ENCODE measurements around the gene NSUN2. TPM values are rescaled to one million over a fixed set of nuclear protein-coding genes. Genes with fewer than 3 reads are reported as not detected.
"Not testable (repeated sequence)": the region's sequence is repeated elsewhere in the genome, so short reads cannot be mapped to it uniquely, and the experiment has no call there.

Gene NSUN2
- total RNA-seq, 3 donors from 2014 or later, result 50.3 to 54.3 (median 52.5) TPM

DNA sequence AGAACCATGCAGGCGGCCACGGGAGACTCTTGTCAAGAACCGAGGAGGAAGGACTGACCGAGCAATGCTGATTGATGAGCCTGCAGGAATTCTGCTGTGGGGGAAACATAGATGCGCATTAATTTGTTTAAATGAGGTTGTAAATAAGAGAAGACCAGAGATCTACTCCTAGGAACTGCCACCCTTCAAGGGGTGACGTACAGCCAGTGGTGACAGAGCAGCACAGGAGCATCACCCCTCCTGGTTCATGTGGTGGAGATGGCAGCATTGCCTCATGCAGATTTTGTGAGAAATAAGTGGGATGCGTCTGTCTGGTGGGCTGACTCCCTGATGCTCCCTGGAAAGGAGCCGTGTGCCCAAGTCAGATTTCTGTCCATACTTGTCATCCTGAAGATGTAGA, 22.6 kb upstream of the NSUN2 start:
- Histone ChIP-seq H3K9me3 (peaks cover 7% of the 10 kb centered on the region), H3K4me3 (no peak overlapping the region), H3K4me1 (ENCODE audit: low read depth) (no peaks in the 10 kb centered on the region), H3K36me3 (ENCODE audit: low read depth) (no peaks in the 10 kb centered on the region)
- no peak for DNase-seq
- no peak for ATAC-seq
- intact Hi-C loops (cut with DNase I, micrococcal nuclease), result no loop called here
- TF ChIP-seq, protein P1, sequence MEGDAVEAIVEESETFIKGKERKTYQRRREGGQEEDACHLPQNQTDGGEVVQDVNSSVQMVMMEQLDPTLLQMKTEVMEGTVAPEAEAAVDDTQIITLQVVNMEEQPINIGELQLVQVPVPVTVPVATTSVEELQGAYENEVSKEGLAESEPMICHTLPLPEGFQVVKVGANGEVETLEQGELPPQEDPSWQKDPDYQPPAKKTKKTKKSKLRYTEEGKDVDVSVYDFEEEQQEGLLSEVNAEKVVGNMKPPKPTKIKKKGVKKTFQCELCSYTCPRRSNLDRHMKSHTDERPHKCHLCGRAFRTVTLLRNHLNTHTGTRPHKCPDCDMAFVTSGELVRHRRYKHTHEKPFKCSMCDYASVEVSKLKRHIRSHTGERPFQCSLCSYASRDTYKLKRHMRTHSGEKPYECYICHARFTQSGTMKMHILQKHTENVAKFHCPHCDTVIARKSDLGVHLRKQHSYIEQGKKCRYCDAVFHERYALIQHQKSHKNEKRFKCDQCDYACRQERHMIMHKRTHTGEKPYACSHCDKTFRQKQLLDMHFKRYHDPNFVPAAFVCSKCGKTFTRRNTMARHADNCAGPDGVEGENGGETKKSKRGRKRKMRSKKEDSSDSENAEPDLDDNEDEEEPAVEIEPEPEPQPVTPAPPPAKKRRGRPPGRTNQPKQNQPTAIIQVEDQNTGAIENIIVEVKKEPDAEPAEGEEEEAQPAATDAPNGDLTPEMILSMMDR (IDR thresholded peaks at IDR 0.05), result no peak

DNA sequence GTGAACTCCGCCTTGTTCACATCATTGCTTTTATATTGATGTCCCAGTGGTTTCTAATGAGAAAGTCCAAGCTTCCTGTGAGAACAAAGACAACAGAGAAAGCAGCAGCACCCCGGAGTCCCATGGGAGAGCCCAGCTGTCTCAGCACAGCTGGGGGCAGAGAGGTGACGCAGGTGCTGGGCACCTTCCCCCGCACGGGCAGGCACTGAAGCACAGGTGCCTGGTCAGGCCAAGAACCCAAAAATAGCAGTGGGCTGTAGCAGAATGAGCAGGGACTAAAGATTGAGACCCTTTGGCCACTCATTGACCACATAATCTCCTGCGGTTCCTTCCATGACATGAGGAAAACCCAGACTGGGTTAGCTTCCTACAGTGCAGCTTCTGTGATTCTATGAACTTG, 19.2 kb upstream of the NSUN2 start:
- ATAC-seq, result no peak
- H3K4me3 ChIP-seq, result no peak overlapping the region
- intact Hi-C loops (cut with DNase I, micrococcal nuclease), result no loop called here
- H3K36me3 ChIP-seq (ENCODE audit: low read depth), result no peaks in the 10 kb centered on the region
- TF ChIP-seq, protein P1 (IDR thresholded peaks at IDR 0.05), result no peak
- no peak for DNase-seq
- peaks cover 7% of the 10 kb centered on the region for H3K9me3 ChIP-seq
- no peaks in the 10 kb centered on the region for H3K4me1 ChIP-seq (ENCODE audit: low read depth)

DNA sequence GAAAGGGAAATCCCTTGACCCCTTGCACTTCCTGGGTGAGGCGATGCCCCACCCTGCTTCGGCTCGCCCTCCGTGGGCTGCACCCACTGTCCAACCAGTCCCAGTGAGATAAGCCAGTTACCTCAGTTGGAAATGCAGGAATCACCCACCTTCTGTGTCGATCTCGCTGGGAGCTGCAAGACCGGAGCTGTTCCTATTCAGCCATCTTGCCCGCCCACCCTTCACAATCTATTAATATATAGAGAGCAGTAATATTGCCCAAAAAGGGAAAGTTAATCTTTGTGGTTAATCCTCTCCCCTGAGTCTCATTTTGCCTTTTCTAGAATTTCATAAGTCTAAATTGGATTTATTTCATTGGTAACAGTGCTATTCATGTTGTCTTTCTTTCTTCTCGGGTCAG, 16.8 kb upstream of the NSUN2 start:
- Histone ChIP-seq H3K36me3 (ENCODE audit: low read depth) (no peaks in the 10 kb centered on the region), H3K4me3 (no peak overlapping the region), H3K4me1 (ENCODE audit: low read depth) (no peaks in the 10 kb centered on the region), H3K9me3 (no peaks in the 10 kb centered on the region)
- ATAC-seq (no peak), DNase-seq (no peak)
- TF ChIP-seq, protein P1 (IDR thresholded peaks at IDR 0.05), result no peak
- intact Hi-C loops (cut with DNase I, micrococcal nuclease), result no loop called here

DNA sequence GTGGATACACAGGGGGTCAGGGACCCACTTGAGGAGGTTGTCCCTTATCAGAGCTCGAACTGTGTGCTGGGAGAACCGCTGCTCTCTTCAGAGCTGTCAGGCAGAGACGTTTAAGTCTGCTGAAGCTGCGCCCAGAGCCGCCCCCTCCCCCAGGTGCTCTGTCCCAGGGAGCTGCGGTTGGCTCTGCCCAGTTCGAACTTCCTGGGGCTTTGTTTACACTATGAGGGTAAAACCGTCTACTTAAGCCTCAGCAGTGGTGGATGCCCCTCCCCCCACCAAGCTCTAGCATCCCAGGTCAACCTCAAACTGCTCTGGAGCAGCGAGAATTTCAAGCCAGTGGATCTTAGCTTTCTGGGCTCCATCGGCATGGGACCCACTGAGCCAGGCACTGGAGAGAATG, 16.3 kb upstream of the NSUN2 start:
- Histone ChIP-seq H3K4me1 (ENCODE audit: low read depth) (no peaks in the 10 kb centered on the region), H3K9me3 (no peaks in the 10 kb centered on the region), H3K4me3 (no peak overlapping the region), H3K36me3 (ENCODE audit: low read depth) (no peaks in the 10 kb centered on the region)
- DNase-seq (no peak), ATAC-seq (no peak)
- intact Hi-C loops (cut with DNase I, micrococcal nuclease), result no loop called here
- TF ChIP-seq, protein P1 (IDR thresholded peaks at IDR 0.05), result no peak

DNA sequence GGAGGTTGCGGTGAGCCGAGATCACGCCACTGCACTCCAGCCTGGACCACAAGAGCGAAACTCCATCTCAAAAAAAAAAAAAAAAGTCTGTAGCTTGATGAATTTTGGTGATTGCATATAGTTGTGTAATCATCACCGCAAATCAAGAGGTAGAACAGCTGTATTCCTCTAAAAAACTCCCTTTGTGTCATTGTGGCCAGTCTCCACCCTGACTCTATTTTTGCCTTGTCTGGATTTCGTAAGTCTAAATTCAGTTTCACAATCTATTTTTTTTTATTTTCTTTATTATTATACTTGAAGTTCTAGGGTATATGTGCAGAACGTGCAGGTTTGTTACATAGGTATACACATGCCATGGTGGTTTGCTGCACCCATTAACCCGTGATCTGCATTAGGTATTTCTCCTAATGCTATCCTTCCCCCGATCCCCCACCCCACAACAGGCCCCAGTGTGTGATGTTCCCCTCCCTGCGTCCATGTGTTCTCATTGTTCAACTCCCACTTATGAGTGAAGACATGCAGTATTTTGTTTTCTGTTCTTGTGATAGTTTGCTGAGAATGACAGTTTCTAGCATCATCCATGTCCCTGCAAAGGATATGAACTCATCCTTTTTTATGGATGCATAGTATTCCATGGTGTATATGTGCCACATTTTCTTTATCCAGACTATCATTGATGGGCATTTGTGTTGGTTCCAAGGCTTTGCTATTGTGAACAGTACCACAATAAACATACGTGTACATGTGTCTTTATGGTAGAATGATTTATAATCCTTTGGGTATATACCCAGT, 12.9 kb upstream of the NSUN2 start:
- H3K36me3 ChIP-seq (ENCODE audit: low read depth); H3K4me1 ChIP-seq (ENCODE audit: low read depth); H3K9me3 ChIP-seq; ATAC-seq; intact Hi-C loops (cut with DNase I, micrococcal nuclease); H3K4me3 ChIP-seq; DNase-seq: not testable (repeated sequence)

DNA sequence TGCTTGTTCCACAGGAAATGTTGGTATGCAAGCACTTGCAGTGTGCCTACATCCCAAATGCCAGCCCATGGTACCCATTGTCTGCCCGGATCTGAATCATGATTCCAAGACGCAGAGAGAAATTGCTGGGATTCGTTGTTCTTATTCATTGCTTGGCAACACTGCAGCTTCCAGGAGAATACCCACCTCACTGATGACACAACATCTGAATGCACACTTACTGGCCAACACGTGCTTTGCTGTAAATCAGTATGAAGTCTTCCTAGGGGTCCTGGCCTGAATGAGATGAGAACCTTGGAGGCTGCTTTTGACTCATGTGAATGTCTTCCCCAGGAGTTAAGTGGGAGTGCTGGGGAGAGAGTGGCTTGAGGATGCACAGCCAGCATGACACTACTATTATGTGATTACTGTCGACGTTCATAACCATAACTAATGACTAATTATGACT, 12.0 kb upstream of the NSUN2 start:
- DNase-seq, result no peak
- no peaks in the 10 kb centered on the region for H3K36me3 ChIP-seq (ENCODE audit: low read depth)
- H3K4me3 ChIP-seq, result no peak overlapping the region
- H3K9me3 ChIP-seq, result no peaks in the 10 kb centered on the region
- TF ChIP-seq, protein P1 (IDR thresholded peaks at IDR 0.05), result no peak
- no peaks in the 10 kb centered on the region for H3K4me1 ChIP-seq (ENCODE audit: low read depth)
- ATAC-seq, result no peak
- intact Hi-C loops (cut with DNase I, micrococcal nuclease), result no loop called here
